GM20431 (cell line): Measurements from ENCODE around the gene SLX9.

ENCODE experiments used
- in situ Hi-C: fragments of 300-500 bp; cut with MseI, MboI; formaldehyde crosslinking; loops from one replicate; pipeline ENCODE4 v1.15.0; 2020; ENCODE audit warnings: low sequenced_read_pairs; ENCODE audit not compliant: unreplicated experiment

Gene SLX9

DNA sequence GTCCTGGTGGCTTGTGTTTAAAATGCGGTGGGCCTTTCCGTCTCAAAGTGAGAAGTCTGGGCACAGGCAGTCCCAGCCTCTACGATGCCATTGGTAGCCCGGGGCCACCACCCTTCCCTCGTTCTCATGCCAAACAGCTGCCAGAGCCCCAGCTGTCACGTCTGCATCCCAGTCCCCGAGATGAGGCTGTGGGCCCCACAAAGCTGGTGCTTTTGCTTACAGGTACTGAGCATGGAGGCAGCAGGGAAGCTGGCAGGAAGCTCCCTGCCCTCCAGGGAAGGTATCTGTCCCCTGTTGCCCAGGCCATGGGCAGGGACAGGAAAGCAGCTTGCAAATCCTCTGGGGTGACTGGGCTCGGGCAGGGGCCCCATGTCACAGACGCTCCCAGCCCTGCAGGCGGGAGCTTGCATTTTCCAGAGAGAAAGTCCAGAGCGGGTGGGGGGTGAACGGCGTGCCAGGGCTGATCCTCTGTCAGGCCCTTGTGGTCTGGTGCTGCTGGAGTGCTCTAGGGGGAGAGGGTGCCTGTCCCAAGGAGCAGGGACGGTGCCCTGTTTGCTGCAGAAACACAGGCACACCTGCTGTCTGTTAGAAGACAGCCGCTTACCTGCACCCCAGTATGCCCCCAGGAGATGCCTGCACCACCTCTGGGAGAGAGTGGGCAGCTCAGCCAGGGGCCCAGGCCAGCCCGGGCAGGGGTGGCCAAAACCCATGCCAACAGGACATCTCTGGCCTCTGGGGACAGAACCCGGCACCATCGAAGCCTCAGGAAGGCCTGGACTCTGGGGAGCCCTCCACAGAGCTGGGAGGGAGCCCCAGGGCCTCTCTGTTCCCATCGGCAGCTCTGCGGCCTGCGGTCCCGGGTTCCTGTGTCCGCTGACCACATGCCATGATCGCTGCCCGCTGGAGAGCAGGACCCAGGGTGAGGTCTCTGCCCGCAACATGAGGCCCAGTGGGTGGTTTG, 45.9 kb downstream of the SLX9 start:
- in situ Hi-C loops: no loop called here

DNA sequence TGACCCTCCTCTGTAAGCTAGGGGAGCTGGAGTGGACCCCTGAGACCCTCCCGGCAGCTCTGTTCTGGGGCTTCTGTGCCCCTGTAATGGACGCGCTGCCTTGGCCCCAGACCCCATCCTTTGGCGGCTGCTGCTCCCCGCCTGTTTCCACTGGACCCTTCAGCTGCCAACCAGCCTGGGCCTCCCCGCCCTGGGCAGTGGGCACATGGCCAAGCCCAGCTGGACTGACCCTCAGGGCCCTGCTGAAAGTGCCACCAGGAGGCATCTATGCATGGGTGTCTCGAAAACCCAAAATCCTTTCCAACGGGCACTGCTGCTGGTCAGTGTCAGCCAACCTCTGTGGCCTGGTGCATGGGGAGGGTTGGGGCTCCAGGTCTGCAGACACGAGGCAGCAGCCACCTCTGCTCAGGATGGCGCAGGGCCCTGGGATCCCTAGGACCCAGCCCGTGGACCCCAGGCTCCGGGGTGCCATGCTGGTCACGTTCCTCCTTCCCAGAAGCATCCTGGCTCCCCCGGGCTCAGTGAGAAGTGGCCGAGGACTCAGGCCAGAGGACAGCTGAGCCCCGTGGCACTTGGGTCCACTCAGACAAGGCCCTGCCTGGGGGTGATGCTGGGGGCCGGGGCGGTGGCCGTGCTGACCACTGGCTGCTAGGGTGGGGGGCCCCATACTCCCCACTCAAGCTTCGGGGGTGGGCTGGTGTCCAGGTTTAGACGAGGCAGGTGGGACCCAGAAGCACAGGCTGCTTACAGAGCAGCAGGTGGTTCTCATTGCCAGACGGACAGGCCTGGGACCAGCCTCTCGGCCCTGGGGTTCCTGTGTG, 46.9 kb downstream of the SLX9 start:
- in situ Hi-C loops: no loop called here

DNA sequence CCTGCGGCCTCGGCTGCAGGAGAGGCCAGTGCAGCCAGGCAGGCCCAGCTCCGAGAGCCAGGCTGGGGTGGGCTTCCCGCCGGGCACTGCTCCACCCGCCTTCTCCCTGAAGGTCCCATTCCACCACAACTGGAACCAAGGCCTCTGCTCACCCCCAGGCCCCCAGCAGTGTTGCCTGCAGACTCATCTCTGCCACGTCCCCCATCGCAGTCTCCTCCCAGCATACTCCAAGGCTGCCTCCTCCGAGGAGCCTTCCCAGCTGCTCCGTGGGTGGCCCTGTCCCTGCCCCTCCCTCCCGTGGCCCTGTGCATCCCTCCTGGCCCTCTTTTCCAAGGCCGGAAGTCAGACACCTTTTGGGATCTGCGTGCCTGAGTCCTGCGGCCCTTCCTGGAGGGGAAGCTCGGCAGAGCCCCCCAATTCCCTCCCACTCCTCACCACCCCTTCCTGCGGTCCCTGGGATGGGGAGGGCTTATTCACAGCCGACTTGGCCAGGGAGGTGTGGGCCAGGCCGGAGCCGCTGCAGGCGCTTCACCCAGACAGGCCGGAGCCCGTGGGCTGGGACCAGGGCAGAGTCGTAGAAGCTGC, 47.6 kb downstream of the SLX9 start:
- in situ Hi-C loops: no loop called here

DNA sequence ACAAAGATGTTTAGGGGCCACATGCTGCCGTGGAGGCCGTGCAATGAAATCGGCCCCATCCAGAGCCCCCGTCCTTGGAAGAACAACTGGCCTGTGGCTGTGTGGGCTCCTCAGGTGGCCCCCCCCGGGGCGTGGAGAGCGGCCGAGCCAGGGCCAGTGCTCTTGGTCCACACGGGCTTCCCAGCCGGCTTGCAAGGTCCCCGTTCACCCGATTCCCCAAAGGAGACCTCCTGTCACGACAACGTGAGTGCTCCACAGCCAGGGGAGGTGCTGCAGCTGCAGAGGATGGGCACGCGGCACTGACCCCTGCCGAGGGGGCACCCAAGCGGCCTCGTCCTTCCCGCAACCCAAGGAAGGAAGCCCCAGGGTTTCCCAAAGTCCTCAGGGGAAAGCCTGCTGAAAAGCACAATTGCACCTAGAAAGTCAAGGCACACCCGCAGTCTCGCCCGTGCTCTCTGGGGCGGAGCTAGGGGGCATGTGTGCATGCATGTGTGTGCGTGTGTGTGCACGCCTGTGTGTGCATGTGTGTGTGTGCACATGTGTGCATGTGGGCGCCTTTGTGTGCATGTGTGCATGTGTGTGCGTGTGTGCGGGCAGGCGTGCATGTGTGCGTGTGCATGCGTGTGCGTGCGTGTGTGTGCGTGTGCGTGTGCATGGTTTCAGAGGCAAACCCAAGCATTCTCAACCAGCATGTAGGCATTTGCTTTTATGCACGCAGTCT, 48.2 kb downstream of the SLX9 start:
- in situ Hi-C loops: no loop called here

DNA sequence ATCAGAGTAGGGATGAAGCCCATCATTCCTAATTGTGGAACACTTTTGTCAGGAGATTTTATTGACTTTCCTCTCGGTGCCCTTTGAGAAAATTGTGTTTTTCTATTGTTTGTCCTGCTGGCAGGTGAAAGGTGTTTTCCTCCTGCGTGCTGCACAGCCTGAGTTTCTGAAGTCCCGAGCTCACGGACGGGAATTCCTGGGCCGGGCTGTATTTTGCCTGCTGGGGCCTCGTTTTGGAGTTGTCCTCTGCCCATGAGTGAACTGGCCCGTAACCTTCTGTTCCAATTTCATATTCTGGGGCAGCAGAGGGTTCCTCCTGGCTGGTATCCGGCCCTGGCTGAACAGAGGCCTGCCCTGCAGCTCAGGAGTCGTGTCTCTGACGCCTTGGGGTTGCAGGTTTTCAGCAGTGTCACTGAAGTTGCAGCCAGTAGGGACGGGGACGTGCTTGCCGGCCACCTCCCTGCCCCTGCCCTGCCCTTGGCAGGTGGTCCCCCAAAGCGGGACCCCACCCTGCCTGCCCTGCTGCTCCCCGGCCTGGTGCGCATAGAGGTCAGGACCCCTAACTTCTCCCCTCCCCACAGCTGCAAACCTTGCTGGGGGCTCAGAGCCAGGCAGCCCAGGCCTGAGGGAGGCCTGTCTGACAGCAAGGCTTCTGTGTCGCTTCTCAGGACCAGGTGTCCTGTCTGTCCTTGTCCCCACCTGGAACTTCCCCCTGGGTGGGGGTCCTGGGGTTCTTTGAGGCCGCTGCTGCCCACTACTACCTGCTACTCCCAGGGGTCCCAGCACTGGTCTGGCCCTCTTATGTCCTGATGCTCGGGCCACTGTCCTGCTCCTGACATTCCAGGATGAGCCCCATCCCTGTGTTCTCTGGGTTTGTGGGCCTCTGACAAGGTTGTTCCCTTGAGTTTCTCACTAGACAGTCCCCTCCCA, 49.0 kb downstream of the SLX9 start:
- in situ Hi-C loops: no loop called here

DNA sequence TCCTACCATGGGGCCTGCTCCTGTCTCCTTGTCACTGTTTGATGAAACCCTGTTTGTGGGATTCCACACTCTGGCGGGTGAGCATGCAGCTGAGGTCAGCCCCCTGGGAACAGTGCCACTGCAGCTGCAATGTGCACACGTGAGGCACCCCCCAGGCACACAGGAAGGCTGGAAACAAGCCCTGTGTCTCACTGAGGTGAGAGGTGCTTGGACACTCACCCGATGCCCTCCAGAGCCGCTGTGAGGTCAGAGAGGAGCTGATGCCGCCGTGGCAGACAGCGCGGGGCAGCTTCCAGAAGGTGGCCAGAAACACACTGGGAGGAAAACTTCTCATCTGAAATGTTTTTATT, 49.7 kb downstream of the SLX9 start:
- in situ Hi-C loops: no loop called here

DNA sequence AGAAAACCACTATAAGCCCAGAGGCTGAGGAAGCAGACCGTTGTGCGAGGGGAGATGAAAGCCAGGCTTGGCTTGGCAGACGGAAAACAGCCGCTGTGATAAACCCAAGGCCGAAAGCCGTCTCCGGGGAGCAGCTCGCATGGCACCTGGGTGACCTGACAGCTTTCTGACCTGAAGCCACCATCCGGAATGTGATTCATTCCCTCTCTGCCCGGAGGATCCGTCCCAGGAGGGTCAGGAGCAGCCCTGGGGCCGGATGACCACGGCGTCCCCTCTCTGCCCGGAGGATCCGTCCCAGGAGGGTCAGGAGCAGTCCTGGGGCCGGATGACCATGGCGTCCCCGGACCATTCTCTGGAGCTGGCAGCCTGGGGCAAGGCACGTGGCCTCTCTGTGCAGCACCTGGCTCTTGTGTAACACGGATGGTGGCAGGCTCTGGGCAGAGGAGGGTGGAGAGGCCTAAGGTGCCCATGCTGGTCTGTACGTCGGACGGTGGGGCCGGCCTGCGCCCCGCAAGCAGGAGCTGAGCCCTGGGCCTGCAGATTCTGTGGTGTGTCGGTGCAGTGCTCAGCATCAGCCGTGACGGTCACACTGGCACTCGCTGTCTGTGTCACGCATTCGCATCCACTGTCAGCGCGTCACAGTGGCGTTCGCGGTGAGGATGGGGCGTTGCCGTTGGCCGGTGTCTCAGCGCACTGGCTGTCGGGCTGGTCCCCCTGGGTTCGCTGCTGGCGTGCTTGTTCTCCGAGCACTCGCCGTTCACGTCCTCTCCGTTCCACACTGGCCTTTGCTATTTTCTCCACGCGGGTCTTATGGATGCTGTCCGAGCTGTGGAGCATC, 50.3 kb downstream of the SLX9 start:
- in situ Hi-C loops: no loop called here

DNA sequence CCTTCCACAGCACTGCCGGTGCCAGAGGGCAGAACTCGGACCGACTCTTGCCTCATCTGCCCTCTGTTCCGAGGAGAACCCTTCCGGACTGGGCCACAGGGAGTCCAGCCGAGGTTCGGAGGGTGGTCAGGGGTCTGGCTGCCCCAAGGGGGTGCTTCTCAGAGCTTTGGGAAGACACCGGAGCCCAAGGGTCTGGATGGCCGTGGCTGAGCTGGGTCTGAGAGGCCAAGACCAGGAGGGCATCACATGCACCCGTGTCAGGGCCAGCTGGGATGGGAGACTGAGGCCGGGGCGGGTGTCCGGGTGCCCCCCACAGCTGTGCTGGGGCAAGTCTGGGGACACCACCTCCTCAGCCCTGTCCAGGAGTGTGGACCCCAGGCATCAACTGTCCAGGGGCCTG, 51.1 kb downstream of the SLX9 start:
- in situ Hi-C loops: no loop called here

DNA sequence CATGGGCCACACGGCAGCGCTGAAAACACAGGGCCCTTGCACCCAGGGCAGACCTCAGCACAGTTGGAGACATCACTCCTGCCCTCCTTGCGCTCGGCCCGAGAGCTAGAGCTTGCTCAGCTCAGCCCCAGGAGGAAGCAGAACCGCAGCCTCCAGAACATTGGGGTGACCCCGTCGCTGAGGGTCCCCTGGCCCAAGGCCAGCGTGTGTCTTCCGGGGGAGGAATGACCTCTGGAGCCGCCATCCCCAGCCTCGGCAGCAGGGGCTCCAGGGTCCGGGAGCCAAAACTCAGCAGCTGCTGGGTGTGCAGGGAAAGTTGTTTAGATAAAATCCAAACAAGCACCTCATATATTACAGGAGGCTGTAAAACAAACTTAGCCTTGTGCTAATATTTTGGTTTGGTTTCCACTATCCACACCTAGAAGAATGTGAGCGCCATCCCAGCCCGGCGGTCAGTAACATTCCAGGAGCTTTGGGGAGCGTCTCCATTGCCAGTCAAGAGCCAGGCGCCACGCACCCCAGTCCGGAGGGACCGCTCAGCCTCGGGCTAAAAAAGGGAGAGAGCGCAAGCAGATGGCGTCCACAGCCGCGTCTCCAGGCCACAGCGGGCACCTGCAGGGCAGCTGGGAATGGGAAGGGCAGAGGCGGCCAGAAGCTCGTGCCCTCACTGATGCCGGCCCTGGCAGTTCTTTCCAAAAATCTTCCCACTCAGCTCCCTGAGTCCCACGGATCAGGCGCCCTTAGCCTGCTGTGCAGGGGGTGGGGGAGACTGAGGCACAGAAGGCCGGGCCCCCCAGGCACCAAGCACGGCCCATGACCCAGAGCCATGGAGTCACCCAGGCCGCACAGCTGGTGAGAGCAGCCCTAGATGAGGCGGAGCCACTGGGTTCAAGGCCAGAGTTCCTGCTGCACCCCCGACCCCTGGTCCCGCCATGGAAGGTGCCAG, 52.0 kb downstream of the SLX9 start:
- in situ Hi-C loops: no loop called here

DNA sequence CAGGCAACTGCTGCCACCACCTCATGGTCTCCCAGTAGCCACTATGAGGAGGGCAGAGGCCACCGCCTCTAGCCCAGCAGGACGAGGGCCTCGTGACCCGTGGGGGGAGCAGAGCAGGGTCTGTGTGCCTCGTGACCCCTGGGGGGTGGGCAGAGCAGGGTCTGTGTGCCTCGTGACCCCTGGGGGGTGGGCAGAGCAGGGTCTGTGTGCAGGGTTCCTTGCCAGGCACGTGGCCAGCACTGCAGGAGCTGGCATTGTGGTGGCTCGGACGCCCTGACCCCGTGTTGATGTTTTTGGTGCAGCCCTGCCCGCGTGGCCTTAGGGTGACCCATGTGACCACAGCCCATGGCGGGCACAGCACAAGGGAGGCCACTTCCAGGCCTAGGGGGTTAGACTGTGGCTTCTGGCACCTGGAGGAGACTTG, 52.8 kb downstream of the SLX9 start:
- in situ Hi-C loops: no loop called here

DNA sequence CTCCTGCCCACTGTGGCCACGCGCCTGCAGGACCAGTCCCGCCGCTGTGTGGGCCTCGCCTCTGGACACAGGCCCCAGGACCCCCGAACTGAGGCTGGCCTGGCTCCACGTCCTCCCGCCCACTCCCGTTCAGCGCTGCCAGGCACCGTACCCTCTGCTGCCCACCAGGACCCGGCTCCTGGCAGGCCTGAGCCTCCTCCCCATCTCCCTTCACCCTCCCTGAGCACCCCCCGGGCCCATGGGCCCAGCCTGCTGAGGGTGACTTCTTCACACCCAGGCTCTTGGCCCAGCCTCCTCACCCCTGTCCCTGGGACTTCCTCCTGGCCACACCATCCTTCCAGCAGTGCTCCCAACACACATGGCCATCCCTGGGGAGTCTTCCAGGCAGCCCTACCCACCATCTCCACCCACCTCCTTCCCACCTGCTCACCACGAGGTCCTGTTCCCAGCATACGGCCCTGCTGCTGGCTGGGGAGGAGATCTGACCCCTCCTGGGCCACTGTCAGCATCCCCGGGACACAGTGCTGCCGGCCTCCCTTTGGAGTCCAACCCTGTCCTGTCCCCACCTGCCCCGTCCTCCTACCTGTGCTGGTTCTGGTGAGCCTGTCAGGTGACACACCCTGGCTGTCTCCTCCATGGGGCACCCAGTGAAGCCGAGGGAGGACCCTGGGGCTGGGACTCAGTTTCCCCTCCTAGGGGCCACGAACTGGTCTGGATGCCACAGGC, 53.7 kb downstream of the SLX9 start:
- in situ Hi-C loops: no loop called here

DNA sequence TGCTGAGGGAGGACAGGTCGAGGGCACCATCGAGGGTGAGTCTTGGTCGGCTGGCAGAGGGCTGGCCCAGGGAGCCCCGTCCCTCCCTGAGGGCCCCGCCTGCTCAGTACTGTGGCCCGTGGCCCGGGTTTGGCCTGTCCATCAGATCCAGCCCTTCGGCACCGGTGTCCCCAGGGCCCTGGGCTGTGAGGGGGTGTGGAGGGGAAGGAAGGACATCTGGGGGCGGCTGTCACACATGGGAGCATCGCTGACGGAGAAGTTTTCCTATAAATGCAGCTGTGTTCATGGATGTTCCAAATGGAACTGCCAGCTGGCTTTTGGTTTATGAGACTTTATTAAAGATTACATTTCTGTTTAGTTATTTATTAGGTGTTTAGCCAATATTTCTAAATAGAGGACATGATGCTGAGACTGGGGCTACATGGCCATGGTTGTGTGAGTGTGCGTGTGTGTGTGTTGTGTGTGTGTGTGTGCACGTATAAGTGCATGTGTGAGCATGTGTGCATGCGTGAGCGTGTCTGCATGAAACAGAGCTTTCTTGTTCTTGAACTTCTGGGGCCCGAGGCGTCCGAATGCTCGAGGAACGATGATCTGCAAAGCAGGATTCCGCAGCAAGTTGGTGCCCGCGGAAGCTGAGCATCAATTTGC, 54.3 kb downstream of the SLX9 start:
- in situ Hi-C loops: no loop called here

DNA sequence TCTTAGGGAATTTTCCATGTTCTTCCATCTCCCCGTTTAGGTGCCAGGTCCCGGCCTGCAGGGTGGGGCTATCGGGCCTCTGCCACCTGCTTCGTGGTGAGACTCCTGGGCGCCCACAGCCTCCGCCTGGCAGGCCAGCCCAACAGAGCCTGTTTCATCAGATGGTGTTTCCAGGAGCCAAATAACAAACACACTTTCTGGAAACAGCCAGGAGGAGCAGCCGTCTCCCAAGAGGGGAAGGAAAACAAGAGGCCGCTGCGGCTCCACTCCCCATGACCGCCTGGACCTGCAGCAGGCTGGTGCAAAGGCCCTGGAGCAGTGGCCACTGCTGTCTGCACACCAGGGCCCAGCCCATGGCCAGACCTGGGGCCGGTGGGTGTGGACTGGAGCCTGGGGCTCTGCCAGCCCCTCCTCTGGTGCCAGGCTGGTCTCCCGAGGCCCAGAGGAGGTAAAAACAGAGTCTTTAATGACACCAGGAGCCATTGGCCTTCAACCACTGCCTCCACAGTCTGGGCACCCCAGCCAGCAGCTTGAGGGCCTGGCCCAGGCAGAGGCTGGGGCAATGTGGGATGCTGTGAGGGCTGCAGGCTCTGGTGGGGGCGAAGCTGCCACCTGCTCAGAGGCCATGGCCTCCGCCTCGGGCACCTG, 55.0 kb downstream of the SLX9 start:
- in situ Hi-C loops: no loop called here

DNA sequence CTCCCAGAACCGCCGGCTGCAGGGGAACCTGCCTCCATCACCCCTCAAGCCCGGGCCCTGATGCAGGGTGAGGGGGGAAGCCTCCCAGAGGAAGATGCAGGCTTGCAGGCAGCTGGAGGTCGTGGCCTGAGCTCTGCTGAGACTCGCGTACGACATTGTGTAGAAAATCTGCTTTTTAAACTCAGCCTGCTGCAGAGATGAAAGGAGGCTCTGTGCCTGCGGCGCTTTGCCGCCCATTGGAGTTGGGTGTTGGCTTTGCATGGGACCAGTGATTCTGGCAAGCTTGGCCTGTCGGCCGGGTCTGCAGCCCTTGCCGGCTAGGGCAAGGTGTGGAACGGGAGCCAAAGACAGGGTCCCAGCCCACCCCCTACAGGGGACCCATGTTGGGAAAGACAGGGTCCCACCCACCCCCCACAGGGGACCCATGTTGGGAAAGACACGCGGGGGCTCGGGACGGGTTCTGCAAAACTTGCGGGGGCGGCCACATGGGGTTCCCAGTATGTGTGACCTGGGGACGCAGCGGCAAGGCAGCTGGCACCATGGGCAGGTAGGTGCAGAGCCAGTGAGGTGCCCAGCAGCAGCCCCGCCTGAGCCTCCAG, 55.6 kb downstream of the SLX9 start:
- in situ Hi-C loops: no loop called here

DNA sequence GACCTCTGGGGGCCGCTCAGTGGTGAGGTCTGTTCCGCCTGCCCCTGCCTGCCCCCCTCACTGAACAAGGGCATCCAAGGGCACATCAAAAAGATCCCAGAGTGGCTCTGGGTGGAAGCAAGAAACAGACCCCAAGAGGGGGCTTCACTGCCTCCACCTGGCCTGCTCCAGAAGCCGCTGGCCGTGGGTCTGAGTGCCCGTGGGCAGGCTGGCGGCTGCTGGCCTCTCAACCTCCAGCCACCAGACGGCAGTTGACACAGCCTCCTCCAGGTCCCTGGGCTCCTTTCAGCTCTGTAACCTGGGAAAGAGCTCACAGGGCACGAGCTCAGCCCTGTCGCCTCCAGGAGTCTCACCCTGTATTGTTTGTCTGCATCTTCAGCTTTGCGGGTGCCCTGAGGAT, 56.3 kb downstream of the SLX9 start:
- in situ Hi-C loops: no loop called here
